IMR-90 (cell line): Measurements from ENCODE around the gene ANKMY2. TPM values are rescaled to one million over a fixed set of nuclear protein-coding genes. Genes with fewer than 3 reads are reported as not detected.

Source experiments
- ATAC-seq: fragments of 200-7000 bp; cut with Tn5 transposase; 2 replicates; pipeline ENCODE4 v1.9.1; 2020; ENCODE audit warnings: low read depth, mild to moderate bottlenecking, moderate library complexity
- BruUV-seq: library from RNA; stranded (reverse); fragments of 400-500 nt; replicated peaks from 2 replicates; lab custom pipeline; 2021; lab: Mats Ljungman, UMichigan
- CTCF ChIA-PET: fragments of 300-600 bp; formaldehyde crosslinking; extraction: SDS; loops from one replicate; lab custom pipeline; 2021; ENCODE audit warnings: antibody characterized with exemption; lab: Yijun Ruan, JAX
- POLR2A ChIA-PET: fragments of 300-600 bp; sonication (Branson Sonifier 250); formaldehyde crosslinking; loops from one replicate; lab custom pipeline; 2022; ENCODE audit warnings: antibody characterized with exemption; ENCODE audit not compliant: unreplicated experiment; lab: Charles Lee
- DNase-seq: peaks from one replicate; pipeline ENCODE4 v3.0.0; 2013
- H2AFZ ChIP-seq: replicated peaks from 2 replicates; pipeline ENCODE3; 2013; ENCODE audit warnings: low read length, mild to moderate bottlenecking; ENCODE audit not compliant: poor library complexity
- H2AK5ac ChIP-seq: 2 replicates; pipeline ENCODE4 v1.6.1; 2013; ENCODE audit warnings: low read depth, low read length, inconsistent platforms
- H2AK9ac ChIP-seq: replicated peaks from 2 replicates; pipeline ENCODE3; 2013; ENCODE audit warnings: mild to moderate bottlenecking, low read depth, low read length, moderate library complexity; ENCODE audit not compliant: poor library complexity
- H2BK120ac ChIP-seq: 2 replicates; pipeline ENCODE4 v1.6.1; 2013; ENCODE audit warnings: low read depth, low read length, inconsistent platforms
- H2BK15ac ChIP-seq: 3 replicates; pipeline ENCODE4 v1.6.1; 2013; ENCODE audit warnings: low read depth, low read length, inconsistent platforms
- H2BK20ac ChIP-seq: 2 replicates; pipeline ENCODE4 v1.6.1; 2013; ENCODE audit warnings: low read depth, mild to moderate bottlenecking, inconsistent platforms, low read length, moderate library complexity
- H2BK5ac ChIP-seq: 2 replicates; pipeline ENCODE4 v1.6.1; 2013; ENCODE audit warnings: mild to moderate bottlenecking, low read depth, low read length, inconsistent platforms; ENCODE audit not compliant: poor library complexity, severe bottlenecking
- H3K14ac ChIP-seq: replicated peaks from 2 replicates; pipeline ENCODE4 v1.6.1; 2013; ENCODE audit warnings: low read depth, low read length, inconsistent platforms
- H3K18ac ChIP-seq: 2 replicates; pipeline ENCODE4 v1.6.1; 2013; ENCODE audit warnings: low read depth, low read length, control low read depth
- H3K23ac ChIP-seq: 2 replicates; pipeline ENCODE4 v1.6.1; 2013; ENCODE audit warnings: low read depth, low read length, inconsistent platforms
- H3K27ac ChIP-seq: 2 replicates; pipeline ENCODE4 v1.5.1; 2013; ENCODE audit warnings: mild to moderate bottlenecking, control low read depth, low read length; ENCODE audit not compliant: insufficient read depth
- H3K27me3 ChIP-seq: 2 replicates; pipeline ENCODE4 v1.6.1; 2013; ENCODE audit warnings: low read length; ENCODE audit not compliant: control insufficient read depth, insufficient read depth
- H3K36me3 ChIP-seq: 2 replicates; pipeline ENCODE4 v1.6.1; 2013; ENCODE audit warnings: low read length, mixed read lengths; ENCODE audit not compliant: control insufficient read depth, insufficient read depth
- H3K4ac ChIP-seq: 2 replicates; pipeline ENCODE4 v1.6.1; 2013; ENCODE audit warnings: low read depth, low read length, inconsistent platforms
- H3K4me1 ChIP-seq: 2 replicates; pipeline ENCODE4 v1.6.1; 2013; ENCODE audit warnings: low read length, mixed read lengths; ENCODE audit not compliant: control insufficient read depth, insufficient read depth
- H3K4me2 ChIP-seq: 2 replicates; pipeline ENCODE4 v1.6.1; 2013; ENCODE audit warnings: low read depth, mild to moderate bottlenecking, control low read depth, low read length, moderate library complexity
- H3K4me3 ChIP-seq: 2 replicates; pipeline ENCODE4 v1.5.1; 2013; ENCODE audit warnings: low read depth, mild to moderate bottlenecking, control low read depth, low read length, moderate library complexity; ENCODE audit not compliant: insufficient read depth
- H3K56ac ChIP-seq: 2 replicates; pipeline ENCODE4 v1.6.1; 2013; ENCODE audit warnings: low read length, inconsistent platforms; ENCODE audit not compliant: insufficient read depth; ENCODE audit errors: extremely low read depth
- H3K79me1 ChIP-seq, 2 experiments: 2 replicates each; pipeline ENCODE4 v1.6.1; 2013; ENCODE audit warnings: low read length in 2 of 2, inconsistent platforms in 1 of 2, low read depth in 1 of 2
- H3K9ac ChIP-seq: 2 replicates; pipeline ENCODE4 v1.6.1; 2013; ENCODE audit warnings: low read depth, low read length, control low read depth
- H3K9me1 ChIP-seq: 2 replicates; pipeline ENCODE4 v1.6.1; 2013; ENCODE audit warnings: low read length, inconsistent platforms; ENCODE audit not compliant: insufficient read depth
- H3K9me3 ChIP-seq: 2 replicates; pipeline ENCODE4 v1.6.1; 2013; ENCODE audit warnings: low read length; ENCODE audit not compliant: control insufficient read depth, insufficient read depth
- H4K20me1 ChIP-seq: 2 replicates; pipeline ENCODE4 v1.6.1; 2013; ENCODE audit warnings: low read length, inconsistent platforms; ENCODE audit not compliant: insufficient read depth
- H4K5ac ChIP-seq: 2 replicates; pipeline ENCODE4 v1.6.1; 2013; ENCODE audit warnings: mild to moderate bottlenecking, low read depth, low read length, control low read depth
- H4K8ac ChIP-seq, 2 experiments: 2 replicates each; pipeline ENCODE4 v1.6.1; 2013; ENCODE audit warnings: low read depth in 2 of 2, low read length in 2 of 2, control low read depth in 1 of 2, inconsistent platforms in 1 of 2
- H4K91ac ChIP-seq: 2 replicates; pipeline ENCODE4 v1.6.1; 2013; ENCODE audit warnings: low read depth, low read length, inconsistent platforms; ENCODE audit not compliant: insufficient read depth
- ELK1 ChIP-seq: fragments of 150-350 bp; IDR thresholded peaks from 2 replicates; pipeline ENCODE4 v1.6.1; 2016; ENCODE audit warnings: low read depth, mild to moderate bottlenecking, low read length, moderate library complexity, borderline replicate concordance
- RCOR1 ChIP-seq: IDR thresholded peaks from 2 replicates; pipeline ENCODE4 v1.6.1; 2012; ENCODE audit warnings: mild to moderate bottlenecking, low read length, improper control_type of control experiment; ENCODE audit not compliant: insufficient replicate concordance
- WGBS, 2 experiments: methylation state at CpG; one replicate each; pipeline versions ENCODE4 v1.1.5 to v1.1.7; 2013; ENCODE audit warnings: missing lambda C conversion rate in 2 of 2; ENCODE audit not compliant: insufficient read length in 1 of 2; ENCODE audit errors: extremely low coverage in 2 of 2; 5-methylcytosine and 5-hydroxymethylcytosine counted together
- dilution Hi-C: fragments of 300-500 bp; cut with HindIII; formaldehyde crosslinking; loops from one replicate; pipeline ENCODE4 v1.14.3; 2018; ENCODE audit warnings: low sequenced_read_pairs; ENCODE audit not compliant: unreplicated experiment
- in situ Hi-C: fragments of 300-500 bp; cut with MboI; formaldehyde crosslinking; loops from 3 replicates; pipeline ENCODE4 v1.14.3; 2019; ENCODE audit warnings: low sequenced_read_pairs, inconsistent platforms, mixed read lengths
- intact Hi-C: fragments of 100-400 bp; cut with micrococcal nuclease; formaldehyde crosslinking; loops from 2 replicates; pipeline ENCODE4 v1.10.0; 2022
- polyA plus RNA-seq, 3 experiments: library from polyadenylated mRNA; depleted of rRNA; stranded (reverse); fragments of >200 nt; gene quantifications; 2 replicates each; pipeline ENCODE4 v1.2.3, GENCODE V29; 2012; ENCODE audit warnings: low replicate concordance in 1 of 3
- total RNA-seq: library from RNA; depleted of rRNA; stranded (reverse); fragments of >200 nt; gene quantifications from 2 replicates; pipeline ENCODE4 v1.2.3, GENCODE V29; 2012

Gene ANKMY2
- total and polyA plus RNA-seq, 2 of the 4 experiments (the other 2 are of a cell fraction): 19.5 to 41.9 TPM

DNA sequence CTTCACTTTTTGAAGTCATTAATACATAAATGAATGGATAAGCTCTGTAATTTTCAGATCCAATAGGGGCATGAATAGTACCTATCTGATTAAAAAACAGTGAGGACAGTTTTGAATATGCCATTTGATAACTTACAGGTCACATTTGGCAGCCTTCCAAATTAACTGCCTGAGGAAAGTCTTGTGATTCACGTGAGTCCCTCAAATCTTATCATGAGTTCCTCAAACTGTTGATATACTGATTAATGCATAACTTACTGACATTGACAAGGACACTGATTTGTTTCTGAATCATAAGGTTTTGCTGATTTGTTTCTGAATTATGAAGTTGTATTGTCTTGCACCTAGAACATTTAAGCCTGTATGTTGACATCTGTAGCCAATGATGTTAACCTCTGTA, 55.1 kb downstream of the ANKMY2 start:
- CTCF ChIA-PET: interaction anchor here (0.6 kb wide), 1 partner anchor 12 kb away, joined by 3 read pairs; no protein-coding TSS in a partner anchor
- ATAC-seq (no peak), DNase-seq (no peak)
- no peak overlapping the region for H2BK5ac ChIP-seq
- no peak overlapping the region for H3K27ac ChIP-seq
- no peak overlapping the region for H3K23ac ChIP-seq
- TF ChIP-seq ELK1: no peak
- no peak for TF ChIP-seq RCOR1
- H3K9me3 ChIP-seq: no peaks in the 10 kb centered on the region
- H3K56ac ChIP-seq: no peak overlapping the region
- in situ Hi-C loops: no loop called here
- no peak overlapping the region for H4K5ac ChIP-seq
- intact Hi-C loops: no loop called here
- BruUV-seq: no TSS peak
- H3K14ac ChIP-seq: no peak overlapping the region
- no peak overlapping the region for H3K4ac ChIP-seq
- H3K27me3 ChIP-seq: no peaks in the 10 kb centered on the region
- POLR2A ChIA-PET: no interaction called here
- H3K36me3 ChIP-seq: 0 out of 2 replicates have a peak, but pooled peaks cover 1% of the 10 kb centered on the region
- dilution Hi-C loops: no loop called here
- no peak overlapping the region for H3K9ac ChIP-seq
- WGBS, 2 experiments: no CpG with 5 or more reads among the region's 1 CpG
- H4K91ac ChIP-seq: no peak overlapping the region
- H3K4me3 ChIP-seq: no peak overlapping the region
- H2BK120ac ChIP-seq: no peak overlapping the region
- no peak overlapping the region for H2BK20ac ChIP-seq
- H3K79me1 ChIP-seq: no peaks in the 10 kb centered on the region
- no peak overlapping the region for H2AFZ ChIP-seq
- H3K4me2 ChIP-seq: no peak overlapping the region
- H2AK9ac ChIP-seq: no peak overlapping the region
- H3K9me1 ChIP-seq: 0 out of 2 replicates have a peak, but pooled peaks cover 3% of the 10 kb centered on the region
- no peak overlapping the region for H2BK15ac ChIP-seq
- H4K20me1 ChIP-seq: no peaks in the 10 kb centered on the region
- peaks cover 3% of the 10 kb centered on the region; the same call in 1 of the 2 replicates for H3K4me1 ChIP-seq
- no peak overlapping the region for H3K18ac ChIP-seq
- no peak overlapping the region for H4K8ac ChIP-seq
- no peak overlapping the region for H2AK5ac ChIP-seq
